Nephron progenitor cell (in vitro differentiated cells): ENCODE data around the gene DNER.

ENCODE experiments used
- DNase-seq: peaks from one replicate; pipeline ENCODE4 v3.0.0; 2021
- H3K27ac Mint-ChIP-seq: 2 replicates; pipeline ENCODE4 v1.8.0; 2021; ENCODE audit warnings: mild to moderate bottlenecking, moderate library complexity, mixed read lengths
- H3K27me3 Mint-ChIP-seq: 2 replicates; pipeline ENCODE4 v1.8.0; 2021; ENCODE audit warnings: mild to moderate bottlenecking, low read depth, mixed read lengths; ENCODE audit not compliant: poor library complexity
- H3K36me3 Mint-ChIP-seq: 2 replicates; pipeline ENCODE4 v1.8.0; 2021; ENCODE audit warnings: low read depth, mixed read lengths
- H3K4me1 Mint-ChIP-seq: 2 replicates; pipeline ENCODE4 v1.8.0; 2021; ENCODE audit warnings: mixed read lengths
- H3K4me3 Mint-ChIP-seq: 2 replicates; pipeline ENCODE4 v1.8.0; 2021; ENCODE audit warnings: mild to moderate bottlenecking, moderate library complexity, mixed read lengths
- H3K9me3 Mint-ChIP-seq: 2 replicates; pipeline ENCODE4 v1.8.0; 2021; ENCODE audit warnings: mild to moderate bottlenecking, moderate library complexity, mixed read lengths
- TF ChIP-seq, protein P1 (sequence below): fragments of 200-600 bp; sonication (generic); IDR thresholded peaks from 2 replicates; pipeline ENCODE4 v1.5.0; 2021; ENCODE audit warnings: antibody characterized with exemption

The DNER gene

DNA sequence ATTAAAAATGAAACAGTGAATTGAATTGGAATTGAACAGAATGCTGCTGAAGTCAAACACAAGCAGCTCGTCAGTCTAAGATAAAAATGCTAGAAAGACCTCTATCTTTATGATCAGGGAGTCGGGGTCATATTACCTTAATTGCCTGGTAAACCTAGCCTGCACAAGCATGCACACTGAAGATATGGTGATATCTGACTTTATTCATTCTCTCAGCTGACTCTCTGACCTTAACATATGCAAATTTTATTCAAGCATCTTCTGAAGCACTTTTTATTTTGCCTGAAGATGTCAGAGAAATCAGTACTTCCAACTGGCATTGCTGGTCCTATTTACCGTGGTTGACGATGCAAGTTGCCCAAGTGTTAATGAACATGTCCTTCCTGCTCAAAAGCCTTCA is 56.4 kb downstream of the DNER start:
- H3K27me3 Mint-ChIP-seq: no peaks in the 10 kb centered on the region
- H3K27ac Mint-ChIP-seq: no peak overlapping the region
- H3K9me3 Mint-ChIP-seq: no peaks in the 10 kb centered on the region
- H3K4me1 Mint-ChIP-seq: no peaks in the 10 kb centered on the region
- no peak for DNase-seq
- no peak overlapping the region for H3K4me3 Mint-ChIP-seq
- TF ChIP-seq, protein P1, sequence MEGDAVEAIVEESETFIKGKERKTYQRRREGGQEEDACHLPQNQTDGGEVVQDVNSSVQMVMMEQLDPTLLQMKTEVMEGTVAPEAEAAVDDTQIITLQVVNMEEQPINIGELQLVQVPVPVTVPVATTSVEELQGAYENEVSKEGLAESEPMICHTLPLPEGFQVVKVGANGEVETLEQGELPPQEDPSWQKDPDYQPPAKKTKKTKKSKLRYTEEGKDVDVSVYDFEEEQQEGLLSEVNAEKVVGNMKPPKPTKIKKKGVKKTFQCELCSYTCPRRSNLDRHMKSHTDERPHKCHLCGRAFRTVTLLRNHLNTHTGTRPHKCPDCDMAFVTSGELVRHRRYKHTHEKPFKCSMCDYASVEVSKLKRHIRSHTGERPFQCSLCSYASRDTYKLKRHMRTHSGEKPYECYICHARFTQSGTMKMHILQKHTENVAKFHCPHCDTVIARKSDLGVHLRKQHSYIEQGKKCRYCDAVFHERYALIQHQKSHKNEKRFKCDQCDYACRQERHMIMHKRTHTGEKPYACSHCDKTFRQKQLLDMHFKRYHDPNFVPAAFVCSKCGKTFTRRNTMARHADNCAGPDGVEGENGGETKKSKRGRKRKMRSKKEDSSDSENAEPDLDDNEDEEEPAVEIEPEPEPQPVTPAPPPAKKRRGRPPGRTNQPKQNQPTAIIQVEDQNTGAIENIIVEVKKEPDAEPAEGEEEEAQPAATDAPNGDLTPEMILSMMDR: no peak
- H3K36me3 Mint-ChIP-seq: no peaks in the 10 kb centered on the region

DNA sequence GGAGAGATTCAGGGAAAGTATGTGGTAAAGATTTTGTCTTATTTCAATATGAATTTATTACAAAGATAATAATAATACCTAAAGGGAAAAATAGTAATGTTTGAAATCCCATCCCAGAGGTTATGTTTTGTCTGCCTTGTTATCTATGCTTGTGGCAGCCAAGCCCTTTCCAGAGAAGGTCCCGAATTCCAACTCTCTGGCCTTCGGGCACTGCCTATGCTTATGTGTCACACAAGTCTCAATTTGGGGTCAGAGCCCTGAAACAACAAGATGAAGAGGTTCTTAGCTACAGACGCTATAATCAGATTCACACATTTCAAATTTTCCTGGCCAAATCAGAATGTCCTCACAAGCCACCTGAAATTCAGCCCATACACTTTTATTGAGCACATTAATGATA is 59.9 kb downstream of the DNER start:
- no peak overlapping the region for H3K27ac Mint-ChIP-seq
- no peaks in the 10 kb centered on the region for H3K4me1 Mint-ChIP-seq
- TF ChIP-seq, protein P1: no peak
- DNase-seq: no peak
- no peak overlapping the region for H3K4me3 Mint-ChIP-seq
- no peaks in the 10 kb centered on the region for H3K36me3 Mint-ChIP-seq
- H3K27me3 Mint-ChIP-seq: peaks cover 5% of the 10 kb centered on the region
- H3K9me3 Mint-ChIP-seq: no peaks in the 10 kb centered on the region

DNA sequence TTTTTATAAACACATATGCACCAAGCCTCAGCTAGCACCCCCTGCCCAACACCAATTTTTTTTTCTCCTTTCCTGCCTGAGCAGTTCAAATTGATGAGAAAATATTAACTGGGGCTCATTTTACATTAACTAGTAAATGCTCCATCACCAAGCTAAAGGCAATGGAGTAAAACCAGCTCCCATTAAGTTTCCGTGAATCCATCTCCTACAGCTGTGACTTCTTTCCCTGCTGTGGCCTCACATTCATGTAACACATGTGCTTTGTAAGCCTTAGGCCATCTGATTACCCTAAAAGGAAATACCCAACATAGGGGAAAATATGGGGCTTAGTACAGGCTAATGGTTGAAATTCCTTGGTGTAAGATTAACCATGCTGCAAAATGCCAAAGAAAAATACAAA is 60.8 kb downstream of the DNER start:
- H3K4me1 Mint-ChIP-seq: no peaks in the 10 kb centered on the region
- H3K27me3 Mint-ChIP-seq: peaks cover 5% of the 10 kb centered on the region
- TF ChIP-seq, protein P1: no peak
- H3K36me3 Mint-ChIP-seq: no peaks in the 10 kb centered on the region
- DNase-seq: no peak
- no peak overlapping the region for H3K4me3 Mint-ChIP-seq
- no peaks in the 10 kb centered on the region for H3K9me3 Mint-ChIP-seq
- H3K27ac Mint-ChIP-seq: no peak overlapping the region

DNA sequence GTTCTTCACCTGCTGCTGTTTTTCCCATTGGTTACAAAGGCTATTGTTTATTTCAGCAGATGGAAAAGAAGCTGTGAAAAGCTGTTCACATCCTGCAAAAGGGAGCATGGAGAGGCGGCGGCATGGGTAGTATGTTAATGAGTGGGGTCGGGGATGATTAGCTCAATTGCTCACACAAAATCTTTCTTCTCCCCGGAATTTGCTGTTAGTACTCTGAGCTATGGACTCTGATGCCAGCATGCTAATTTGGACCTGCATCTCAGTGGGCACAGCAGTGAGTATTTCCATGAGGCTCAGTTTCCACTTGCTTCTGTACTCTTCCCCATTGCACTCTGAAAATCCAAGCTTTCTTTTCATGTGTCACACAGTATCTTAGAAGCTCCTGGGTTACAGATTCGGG is 61.6 kb downstream of the DNER start:
- Mint-ChIP-seq H3K4me1 (no peaks in the 10 kb centered on the region), H3K27me3 (peaks cover 5% of the 10 kb centered on the region), H3K36me3 (no peaks in the 10 kb centered on the region), H3K27ac (no peak overlapping the region), H3K4me3 (no peak overlapping the region), H3K9me3 (no peaks in the 10 kb centered on the region)
- TF ChIP-seq, protein P1: no peak
- no peak for DNase-seq

DNA sequence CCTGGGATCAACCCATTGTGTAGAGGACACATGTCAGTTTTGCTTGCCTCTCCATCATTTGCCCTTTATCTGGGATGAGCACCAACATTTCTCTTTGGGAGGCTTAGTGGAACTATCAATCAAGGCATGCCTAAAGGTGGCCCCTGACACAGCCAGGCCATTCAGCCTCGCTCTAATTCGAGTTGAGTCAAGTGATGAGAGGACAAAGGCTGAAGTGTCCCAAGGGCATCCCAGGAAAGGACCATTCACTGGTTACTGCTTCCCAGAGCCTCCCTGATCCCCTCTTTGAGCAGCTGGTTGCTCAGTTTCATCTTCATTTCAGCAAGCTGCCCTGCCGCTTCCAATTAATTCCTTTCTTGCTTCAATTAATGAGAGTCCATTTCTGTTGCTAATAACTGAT is 63.5 kb downstream of the DNER start:
- H3K4me3 Mint-ChIP-seq: no peak overlapping the region
- no peaks in the 10 kb centered on the region for H3K4me1 Mint-ChIP-seq
- H3K36me3 Mint-ChIP-seq: no peaks in the 10 kb centered on the region
- peaks cover 5% of the 10 kb centered on the region for H3K27me3 Mint-ChIP-seq
- TF ChIP-seq, protein P1: no peak
- H3K27ac Mint-ChIP-seq: no peak overlapping the region
- DNase-seq: no peak
- H3K9me3 Mint-ChIP-seq: no peaks in the 10 kb centered on the region

DNA sequence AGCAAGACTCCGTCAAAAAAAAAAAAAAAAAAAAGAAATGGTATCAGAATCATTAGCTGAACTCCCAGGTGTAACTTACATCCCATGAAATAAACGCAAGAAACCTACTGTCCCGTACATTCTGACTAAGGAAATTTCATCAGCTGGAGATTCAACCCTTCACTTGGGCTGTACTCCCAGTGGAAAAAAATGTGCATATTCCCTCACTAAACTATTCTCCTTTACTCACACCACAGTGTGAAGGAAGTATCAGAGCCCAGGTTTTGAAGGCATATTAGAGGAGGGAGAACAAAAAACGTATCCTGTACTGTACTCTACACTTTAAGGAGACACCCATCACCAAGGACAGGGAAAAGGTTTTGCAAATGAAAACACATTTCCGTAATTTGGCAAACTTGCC is 64.3 kb downstream of the DNER start:
- H3K36me3 Mint-ChIP-seq: no peaks in the 10 kb centered on the region
- H3K4me3 Mint-ChIP-seq: no peak overlapping the region
- H3K27ac Mint-ChIP-seq: no peak overlapping the region
- H3K27me3 Mint-ChIP-seq: peaks cover 5% of the 10 kb centered on the region
- no peaks in the 10 kb centered on the region for H3K4me1 Mint-ChIP-seq
- H3K9me3 Mint-ChIP-seq: no peaks in the 10 kb centered on the region
- TF ChIP-seq, protein P1: no peak
- DNase-seq: no peak
